ENCODE measurements around the gene TP53I3.

DNA sequence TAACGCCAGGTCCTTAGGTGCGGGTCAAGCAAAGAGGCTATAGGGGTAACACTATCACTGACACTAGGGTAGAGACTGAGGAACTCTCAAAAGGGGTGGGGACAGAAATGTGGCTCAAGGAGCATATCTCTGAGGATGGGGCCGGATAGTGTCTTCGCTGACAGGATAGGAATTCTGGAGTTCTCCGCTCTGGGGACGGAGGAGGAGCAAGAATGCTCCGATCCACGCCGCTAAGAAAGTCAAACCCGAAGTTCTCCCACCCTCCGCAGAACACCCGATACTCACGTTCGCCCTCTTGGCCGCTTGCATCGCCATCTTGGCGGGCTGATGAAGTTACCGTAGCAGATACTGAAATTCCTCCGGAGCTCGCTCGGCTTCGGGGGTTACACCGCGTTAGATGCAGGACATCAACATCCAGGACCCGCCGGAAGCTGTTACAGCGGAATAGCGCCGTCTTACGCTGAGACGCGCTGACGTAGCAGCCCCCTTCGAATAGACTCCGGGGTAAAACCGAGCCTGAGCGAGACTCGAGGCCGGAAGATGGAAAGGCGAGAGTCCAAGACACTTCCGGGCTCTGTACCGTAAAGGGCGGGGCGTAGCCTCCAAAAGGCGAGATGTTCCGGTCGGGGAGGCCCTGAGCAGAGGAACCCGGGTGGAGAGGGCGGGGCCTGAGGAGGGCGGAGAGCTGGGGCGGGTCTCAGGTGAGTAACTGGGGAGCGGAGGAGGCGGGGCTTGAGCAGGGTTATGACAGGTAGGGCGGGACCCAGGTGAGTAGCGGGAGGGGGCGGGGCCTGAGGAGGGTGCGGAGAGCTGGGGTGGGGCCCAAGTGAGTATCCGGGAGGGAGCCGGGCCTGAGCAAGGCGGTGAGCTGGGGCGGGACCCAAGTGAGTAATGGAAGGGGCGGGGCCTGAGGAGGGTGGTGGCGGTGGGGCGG lies 8.5 kb downstream of the TP53I3 start, which contains the start of gene SF3B6:
- TF ChIP-seq, protein P1, sequence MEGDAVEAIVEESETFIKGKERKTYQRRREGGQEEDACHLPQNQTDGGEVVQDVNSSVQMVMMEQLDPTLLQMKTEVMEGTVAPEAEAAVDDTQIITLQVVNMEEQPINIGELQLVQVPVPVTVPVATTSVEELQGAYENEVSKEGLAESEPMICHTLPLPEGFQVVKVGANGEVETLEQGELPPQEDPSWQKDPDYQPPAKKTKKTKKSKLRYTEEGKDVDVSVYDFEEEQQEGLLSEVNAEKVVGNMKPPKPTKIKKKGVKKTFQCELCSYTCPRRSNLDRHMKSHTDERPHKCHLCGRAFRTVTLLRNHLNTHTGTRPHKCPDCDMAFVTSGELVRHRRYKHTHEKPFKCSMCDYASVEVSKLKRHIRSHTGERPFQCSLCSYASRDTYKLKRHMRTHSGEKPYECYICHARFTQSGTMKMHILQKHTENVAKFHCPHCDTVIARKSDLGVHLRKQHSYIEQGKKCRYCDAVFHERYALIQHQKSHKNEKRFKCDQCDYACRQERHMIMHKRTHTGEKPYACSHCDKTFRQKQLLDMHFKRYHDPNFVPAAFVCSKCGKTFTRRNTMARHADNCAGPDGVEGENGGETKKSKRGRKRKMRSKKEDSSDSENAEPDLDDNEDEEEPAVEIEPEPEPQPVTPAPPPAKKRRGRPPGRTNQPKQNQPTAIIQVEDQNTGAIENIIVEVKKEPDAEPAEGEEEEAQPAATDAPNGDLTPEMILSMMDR (IDR thresholded peaks at IDR 0.05; ENCODE audit: low read depth, low read length), result no peak
- TF ChIP-seq, protein P2, sequence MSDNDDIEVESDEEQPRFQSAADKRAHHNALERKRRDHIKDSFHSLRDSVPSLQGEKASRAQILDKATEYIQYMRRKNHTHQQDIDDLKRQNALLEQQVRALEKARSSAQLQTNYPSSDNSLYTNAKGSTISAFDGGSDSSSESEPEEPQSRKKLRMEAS (IDR thresholded peaks at IDR 0.05; ENCODE audit: low read depth, low read length), result peak; percentile 51
- TF ChIP-seq POLR2A (IDR thresholded peaks at IDR 0.05; ENCODE audit: extremely low read depth, insufficient read length) (peak; percentile 91), MYC (IDR thresholded peaks at IDR 0.05; ENCODE audit: low read depth, low read length) (peak; percentile 72)

All from NB4 (cell line).